Stimulated activated CD8-positive, alpha-beta memory T cell treated with anti-CD3 and anti-CD28 coated beads, Interleukin-2, amount 100 ng/mL, for 1 hour (primary cell): ENCODE results near the gene RNF126.
"Not testable (repeated sequence)": the region's sequence is repeated elsewhere in the genome, so short reads cannot be mapped to it uniquely, and the experiment has no call there.

Experiments used
- DNase-seq, 2 donors: peaks; one replicate each; pipeline ENCODE4 v3.0.0-alpha.2; 2020; ENCODE audit warnings: low read depth in 2 of 2

The RNF126 gene

GRCh38 chr19:662962-663681 is at the start of gene RNF126:
TSS of gene RNF126 (minus strand) at chr19:663214. CDS start at chr19:663121, 93 bp downstream.
- DNase-seq = peak; percentile 94 to 95

DNA sequence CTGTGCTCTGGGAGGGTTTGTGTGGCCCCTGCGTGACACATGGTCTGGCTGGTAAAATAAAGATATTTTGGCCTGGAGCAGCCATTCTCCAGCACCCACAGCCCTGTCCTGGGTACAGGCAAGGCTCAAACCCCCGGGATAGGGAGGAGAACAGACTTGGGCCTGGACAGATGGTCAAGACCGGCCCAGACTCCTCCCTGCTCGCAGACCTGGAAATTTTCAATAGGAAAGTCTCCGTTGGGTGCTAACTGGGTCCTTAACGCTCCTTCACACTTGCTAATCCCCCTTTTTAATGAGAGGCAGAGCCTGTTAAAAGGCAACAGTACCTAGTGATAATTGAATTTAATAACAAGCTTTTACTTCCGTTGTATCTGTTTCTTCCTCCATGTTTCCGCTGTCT is 48.2 kb upstream of the RNF126 start:
- DNase-seq = no peak

- DNase-seq = no peak
Observed at GRCh38 chr19:710767-711166, 47.8 kb upstream of the RNF126 start.

- no peak for DNase-seq
Observed at GRCh38 chr19:709965-710571, 47.1 kb upstream of the RNF126 start.

DNA sequence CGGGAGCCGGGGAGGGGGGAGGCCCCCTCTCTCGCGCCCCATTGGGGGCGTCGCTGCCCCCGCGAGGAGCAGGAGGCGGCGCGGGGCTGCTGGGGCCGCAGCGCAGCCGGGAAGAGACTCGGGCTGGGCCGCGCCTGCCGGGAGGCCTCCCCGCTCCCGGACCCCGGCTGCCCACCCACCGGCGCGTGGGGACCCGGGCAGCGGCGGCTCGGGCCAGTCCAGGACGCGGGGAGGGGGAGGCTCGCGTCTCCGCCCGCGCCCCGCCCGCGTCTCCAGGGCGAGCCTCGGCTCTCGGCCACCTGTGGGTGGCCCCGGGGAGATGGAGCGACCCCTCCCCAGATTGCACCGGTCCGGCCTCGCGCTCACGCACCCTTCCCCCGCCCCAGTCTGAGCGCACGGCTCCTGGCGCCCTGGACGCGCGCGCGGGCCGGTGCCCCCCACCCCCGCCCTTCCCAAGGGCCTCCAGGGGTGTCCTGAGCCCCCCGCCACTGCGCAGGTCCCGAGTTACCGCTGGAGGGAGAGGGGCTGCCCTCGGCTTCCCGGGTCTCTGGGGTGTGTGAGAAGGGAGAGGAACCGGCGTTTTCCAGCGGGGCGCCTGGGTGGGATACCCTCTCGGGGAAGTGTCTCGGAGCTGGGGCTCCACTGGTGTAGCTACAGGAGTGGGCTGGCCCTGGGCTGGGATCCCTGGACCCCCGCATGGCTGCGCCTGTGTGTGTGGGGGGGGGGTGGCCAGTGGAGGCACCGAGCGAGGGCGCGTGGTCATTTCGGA is 46.4 kb upstream of the RNF126 start:
- no peak for DNase-seq

GRCh38 chr19:708154-709143 is 45.4 kb upstream of the RNF126 start, which contains the start of gene PALM:
TSS of gene PALM (plus strand) at chr19:708935. CDS start at chr19:709147, 212 bp downstream.
- no peak for DNase-seq

DNA sequence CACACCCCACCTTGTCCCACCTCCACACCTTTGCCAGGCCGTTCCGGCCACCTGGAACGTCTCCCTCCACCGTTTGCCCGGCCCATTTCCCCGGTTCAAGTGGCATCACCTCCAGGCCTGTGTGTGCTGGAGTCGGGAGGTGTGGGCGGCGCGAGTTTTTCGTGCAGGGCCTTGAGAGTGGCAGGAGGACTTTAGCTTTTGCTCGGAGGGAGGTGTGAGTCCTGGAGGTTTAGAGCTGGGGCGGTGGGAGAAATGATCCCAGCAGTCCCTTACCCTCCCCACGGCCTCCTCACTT is 41.4 kb upstream of the RNF126 start:
- DNase-seq = no peak

DNA sequence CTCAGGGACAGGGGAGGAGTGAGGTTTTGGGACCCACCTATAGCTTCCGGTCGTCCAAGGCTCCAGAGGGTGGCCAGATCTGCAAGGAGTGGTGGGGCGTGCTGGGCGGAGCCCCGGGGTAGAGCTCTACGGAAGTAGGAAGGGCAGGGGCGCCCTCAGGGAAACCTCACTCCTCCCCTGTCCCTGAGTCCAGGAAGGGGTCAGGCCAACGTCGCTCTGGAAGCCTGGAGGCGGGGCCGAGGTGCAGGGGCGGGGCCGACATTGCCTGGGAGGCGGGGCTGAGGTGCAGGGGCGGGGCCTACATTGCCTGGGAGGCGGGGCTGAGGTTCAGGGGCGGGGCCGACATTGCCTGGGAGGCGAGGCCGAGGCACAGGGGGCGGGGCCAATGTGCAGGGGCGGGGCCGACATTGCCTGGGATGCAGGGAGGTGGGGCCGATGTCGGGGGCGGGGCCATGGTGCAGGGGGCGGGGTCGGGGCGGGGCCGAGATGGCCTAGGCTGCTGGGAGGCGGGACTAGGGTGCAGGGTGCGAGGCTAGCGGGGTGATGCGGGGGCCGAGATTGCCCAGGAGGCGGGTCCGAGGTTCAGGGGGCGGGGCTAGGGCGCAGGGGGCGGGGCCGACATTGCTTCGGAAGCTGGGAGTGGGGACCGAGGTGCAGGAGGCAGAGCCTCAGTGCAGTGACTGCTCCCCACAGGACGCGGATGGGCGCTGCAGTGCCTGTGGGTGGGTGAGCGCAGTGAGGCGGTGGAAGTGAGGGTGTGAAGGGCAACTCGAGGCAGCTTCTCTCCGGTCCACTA is 40.8 kb upstream of the RNF126 start:
- peak; percentile 24 to 50 for DNase-seq

DNA sequence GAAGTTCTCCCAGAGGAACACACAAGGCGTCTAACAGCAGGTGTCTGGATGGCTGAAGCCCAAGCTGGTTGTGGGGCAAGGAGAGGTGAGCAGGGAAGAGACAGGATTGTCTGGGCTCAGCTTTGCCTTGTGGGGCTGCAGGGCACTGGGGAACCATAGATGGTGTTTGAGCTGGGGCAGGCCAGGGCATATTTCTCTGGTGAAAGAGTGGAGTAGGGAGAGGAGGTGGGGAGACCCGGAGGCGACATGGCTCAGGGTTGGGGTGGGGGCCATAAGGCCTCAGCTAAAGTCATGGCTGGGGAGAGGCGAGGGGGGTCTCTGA is 40.3 kb upstream of the RNF126 start:
- no peak for DNase-seq

DNA sequence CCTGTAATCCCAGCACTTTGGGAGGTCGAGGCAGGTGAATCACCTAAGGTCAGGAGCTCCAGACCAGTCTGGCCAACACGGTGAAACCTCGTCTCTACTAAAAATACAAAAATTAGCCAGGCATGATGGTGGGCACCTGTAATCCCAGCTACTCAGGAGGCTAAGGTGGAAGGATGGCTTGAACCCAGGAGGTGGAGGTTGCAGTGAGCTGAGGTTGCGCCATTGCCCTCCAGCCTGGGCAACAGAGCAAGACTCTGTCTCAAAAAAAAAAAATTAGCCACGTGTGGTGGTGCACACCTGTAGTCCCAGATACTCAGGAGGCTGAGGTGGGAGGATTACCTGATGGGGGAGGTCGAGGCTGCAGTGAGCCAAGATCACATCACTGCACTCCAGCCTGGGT is 39.8 kb upstream of the RNF126 start:
- DNase-seq = not testable (repeated sequence)

GRCh38 chr19:699885-700284 is 36.9 kb upstream of the RNF126 start:
- not testable (repeated sequence) for DNase-seq

DNA sequence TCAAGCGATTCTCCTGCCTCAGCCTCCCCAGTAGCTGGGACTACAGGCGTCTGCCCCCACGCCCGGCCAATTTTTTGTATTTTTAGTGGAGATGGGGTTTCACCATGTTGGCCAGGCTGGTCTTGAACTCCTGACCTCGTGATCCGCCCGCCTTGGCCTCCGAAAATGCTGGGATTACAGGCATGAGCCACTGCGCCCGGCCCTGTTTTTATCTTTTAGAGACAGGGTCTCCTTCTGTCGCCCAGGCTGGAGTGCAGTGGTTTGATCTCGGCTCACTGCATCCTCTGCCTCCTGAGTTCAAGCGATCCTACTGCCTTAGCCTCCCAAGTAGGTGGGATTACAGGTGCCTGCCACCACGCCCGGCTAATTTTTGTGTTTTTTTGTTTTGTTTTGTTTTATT is 35.5 kb upstream of the RNF126 start:
- DNase-seq = not testable (repeated sequence)

DNA sequence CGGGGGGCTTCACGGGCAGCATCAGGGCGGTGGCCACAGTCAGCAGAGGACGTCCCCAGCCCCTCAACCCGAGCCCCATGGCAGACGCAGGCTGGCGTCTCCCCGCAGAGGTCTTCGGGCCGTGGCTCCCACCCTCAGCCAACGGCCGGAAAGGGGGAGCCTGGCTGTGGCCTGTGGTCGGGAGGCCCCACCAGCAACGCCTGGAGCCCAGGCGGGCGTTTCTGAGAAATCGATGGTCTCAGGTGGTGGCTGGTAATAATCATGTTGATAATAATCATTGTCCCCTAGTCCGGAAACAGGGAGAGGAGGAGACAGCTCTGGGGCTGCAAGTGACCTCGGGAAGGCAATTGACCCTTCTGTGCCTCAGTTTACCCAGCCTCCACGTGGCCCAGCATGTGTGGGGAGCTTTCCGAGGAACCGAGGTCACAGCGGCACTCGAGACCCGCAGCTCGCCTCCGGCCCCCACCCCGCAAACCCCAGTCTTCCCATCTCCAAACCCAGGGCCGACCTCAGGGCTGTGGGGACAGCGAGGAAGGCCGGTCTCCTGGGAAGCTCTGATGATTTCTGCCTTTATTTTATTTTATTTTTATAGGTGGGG is 32.4 kb upstream of the RNF126 start, which contains the start of gene PRSS57:
Gene PRSS57, minus strand, starts transcription at position 101 of the 598 bp plus-strand sequence. Its CDS starts 22 bp downstream, at position 79.
- DNase-seq = no peak

GRCh38 chr19:694481-695351 is 31.7 kb upstream of the RNF126 start:
- no peak for DNase-seq

DNA sequence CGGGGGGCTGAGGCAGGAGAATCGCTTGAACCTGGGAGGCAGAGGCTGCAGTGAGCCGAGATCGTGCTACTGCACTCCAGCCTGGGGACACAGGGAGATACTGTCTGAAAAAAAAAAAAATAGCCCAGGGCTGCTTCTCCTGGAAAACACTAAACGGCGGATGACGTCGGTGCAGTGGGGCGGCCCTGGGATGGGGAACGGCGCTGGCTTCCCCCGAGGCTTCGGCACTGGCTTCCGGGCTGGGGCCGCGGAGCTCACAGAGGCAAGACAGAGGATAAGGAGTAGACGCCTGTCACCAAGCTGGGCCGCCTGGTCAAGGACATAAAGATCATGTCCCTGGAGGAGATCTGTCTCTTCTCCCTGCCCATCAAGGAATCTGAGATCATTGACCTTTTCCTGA is 27.2 kb upstream of the RNF126 start:
- DNase-seq = no peak

GRCh38 chr19:688992-689391 is 26.0 kb upstream of the RNF126 start:
- no peak for DNase-seq

DNA sequence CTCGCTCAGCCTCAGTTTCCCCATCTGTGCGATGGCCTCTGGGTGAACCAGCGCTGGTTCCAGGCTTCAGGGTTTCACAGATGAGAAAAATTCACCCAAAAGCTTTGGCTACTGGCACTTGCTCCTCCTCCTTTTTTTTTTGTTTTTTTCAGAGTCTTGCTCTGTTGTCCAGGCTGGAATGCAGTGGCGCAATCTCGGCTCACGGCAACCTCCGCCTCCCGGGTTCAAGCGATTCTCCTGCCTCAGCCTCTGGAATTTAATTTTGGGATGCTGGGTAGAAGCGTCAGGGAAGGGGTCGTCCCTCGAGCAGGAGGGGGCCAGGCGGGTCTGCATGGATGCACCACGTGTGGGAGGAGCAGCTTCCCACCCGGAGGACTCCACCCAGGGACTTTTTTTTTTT is 25.2 kb upstream of the RNF126 start:
- no peak for DNase-seq

- no peak for DNase-seq
Observed at GRCh38 chr19:687569-688166, 24.7 kb upstream of the RNF126 start.
